ENCODE measurements around the gene FAM171A1.
A peak's percentile ranks its signal among the peaks of the same experiment; 100 is the strongest.
"Not testable (repeated sequence)": the region's sequence is repeated elsewhere in the genome, so short reads cannot be mapped to it uniquely, and the experiment has no call there.

FAM171A1 gene

DNA sequence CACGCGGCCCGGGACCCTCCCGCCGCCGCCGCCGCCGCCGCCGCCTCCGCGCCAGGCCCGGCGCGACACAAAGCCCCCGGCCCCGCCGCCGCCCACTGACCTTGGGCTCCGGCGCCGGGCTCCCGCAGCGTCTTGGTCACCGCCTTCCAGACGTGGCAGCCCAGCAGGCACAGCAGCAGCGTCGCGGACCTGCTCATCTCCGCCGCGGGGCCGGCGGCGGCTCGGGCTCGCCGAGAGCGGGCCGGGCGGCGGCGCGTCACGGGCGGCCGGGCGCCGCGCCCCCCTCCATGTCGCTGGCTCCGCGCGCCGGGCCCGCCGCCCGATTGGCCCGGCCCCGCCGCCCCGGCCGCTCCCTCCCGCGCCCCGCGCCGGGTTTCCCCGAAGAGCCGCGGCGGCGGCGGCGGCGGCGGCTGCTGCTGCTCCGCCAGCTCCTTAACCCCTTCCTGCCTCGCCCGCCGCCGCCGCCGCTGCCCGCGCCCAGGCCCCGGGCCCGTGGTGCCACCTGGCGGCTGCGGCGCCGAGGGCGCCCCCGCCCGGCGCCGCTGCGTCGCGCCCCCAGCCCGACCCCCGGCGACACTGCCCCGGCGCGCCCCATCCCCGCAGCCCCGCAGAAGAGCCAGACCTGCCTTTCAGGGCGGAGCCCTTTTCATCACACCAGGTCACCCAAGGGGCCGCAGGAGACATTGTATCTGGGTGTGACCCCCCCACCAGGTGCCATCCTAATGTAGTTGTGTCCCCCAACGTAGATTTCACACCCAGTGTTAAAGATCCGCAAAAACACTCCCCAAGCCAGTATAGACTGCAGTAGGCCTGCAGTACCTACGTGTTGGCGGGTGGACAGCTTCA lies at the start of gene FAM171A1:
Gene FAM171A1 (minus strand): TSS at position 434 of the 846 bp plus-strand sequence. CDS start 237 bp downstream, at position 197.
- TF ChIP-seq GATA1 (IDR thresholded peaks at IDR 0.05; ENCODE audit: low read depth, low read length) = no peak
- TF ChIP-seq POLR2A (IDR thresholded peaks at IDR 0.05; ENCODE audit: low read length) = no peak
- peak; percentile 73 to 81 for DNase-seq

DNA sequence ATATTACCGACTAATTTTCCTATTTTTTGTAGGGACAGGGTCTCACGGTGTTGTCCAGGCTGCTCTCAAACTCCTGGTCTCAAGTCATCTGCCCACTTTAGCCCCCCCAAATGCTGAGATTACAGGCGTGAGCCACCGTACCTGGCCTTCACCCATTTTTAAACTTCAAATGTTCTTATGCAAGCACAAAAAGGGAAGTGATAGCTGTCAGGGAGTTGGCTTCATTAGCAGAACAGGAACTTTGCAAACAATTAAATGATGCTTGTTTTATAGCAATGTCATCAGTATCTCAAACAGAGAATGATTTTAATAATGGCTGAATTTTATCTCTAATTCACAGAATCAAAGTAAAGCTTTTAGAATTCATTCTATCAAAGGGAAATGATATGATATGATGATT lies 49.8 kb upstream of the FAM171A1 start:
- TF ChIP-seq POLR2A (IDR thresholded peaks at IDR 0.05; ENCODE audit: low read length) = no peak
- TF ChIP-seq GATA1 (IDR thresholded peaks at IDR 0.05; ENCODE audit: low read depth, low read length) = no peak
- no peak for DNase-seq

DNA sequence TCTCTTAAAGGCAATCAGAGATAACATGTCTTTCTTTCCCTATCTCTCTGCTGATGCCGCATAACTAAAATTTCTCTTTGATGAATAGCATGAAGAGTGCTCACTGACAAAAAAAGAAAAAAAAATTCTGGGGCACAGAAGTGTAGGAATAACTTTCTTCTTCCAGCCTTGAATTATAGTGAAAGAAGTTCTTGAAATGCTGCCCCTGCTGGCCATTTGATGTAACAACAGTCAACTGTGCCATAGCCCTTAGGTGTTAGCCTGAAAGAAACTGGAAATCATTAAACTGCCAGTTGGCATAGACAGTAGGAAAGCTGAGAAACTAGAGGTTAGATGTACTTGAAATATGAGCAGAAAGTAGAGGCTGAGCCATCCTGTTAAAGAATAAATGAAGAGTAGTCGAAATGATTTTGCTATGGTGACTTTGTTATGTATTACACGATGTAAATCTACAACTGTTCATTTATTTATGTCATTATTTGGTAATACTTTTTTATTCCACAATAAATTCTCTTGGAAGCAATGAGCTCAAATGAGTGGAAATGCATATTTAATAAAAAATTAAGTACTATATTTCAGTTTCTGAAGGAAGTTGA lies 48.3 kb upstream of the FAM171A1 start:
- peak; percentile 42 to 65 for DNase-seq
- TF ChIP-seq POLR2A (IDR thresholded peaks at IDR 0.05; ENCODE audit: low read length) = no peak
- no peak for TF ChIP-seq GATA1 (IDR thresholded peaks at IDR 0.05; ENCODE audit: low read depth, low read length)

DNA sequence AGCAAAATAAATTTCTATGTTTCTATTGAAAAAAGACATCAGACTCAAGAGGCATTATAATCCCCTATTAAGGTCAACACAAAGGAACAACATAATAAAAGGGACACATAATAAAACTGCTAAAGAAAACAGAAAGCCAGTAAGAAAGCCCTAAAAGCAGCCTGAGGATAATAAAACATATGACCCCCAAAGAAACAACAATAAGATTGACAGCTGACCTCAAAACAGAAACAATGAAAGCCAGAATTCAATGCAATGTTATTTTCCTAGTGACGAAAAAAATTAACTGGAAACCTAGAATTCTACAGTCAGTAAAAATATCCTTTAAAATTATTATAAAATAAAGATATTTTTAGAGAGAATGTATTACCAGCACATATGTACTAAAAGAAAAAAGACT lies 44.9 kb upstream of the FAM171A1 start:
- no peak for DNase-seq
- TF ChIP-seq POLR2A (IDR thresholded peaks at IDR 0.05; ENCODE audit: low read length) = no peak
- TF ChIP-seq GATA1 (IDR thresholded peaks at IDR 0.05; ENCODE audit: low read depth, low read length) = no peak

DNA sequence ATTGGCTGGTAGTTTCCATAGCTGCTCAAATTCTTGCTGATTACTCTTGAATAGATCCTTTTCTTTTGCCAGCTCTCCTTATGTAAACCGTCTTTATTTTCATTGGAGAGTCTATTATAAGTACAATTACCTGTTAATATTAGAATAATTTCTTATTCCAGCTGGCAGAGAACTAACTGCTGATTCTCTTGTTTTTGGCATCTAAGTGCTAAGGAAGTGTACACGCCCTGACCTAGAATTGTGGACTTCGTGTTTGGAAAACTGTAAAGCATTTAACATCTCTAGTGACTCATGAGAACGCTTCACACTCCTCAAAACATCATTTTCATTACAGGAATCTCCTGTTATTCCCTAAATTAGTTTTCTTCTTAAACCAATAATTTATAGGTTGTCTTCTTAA lies 39.9 kb upstream of the FAM171A1 start:
- no peak for DNase-seq
- TF ChIP-seq POLR2A (IDR thresholded peaks at IDR 0.05; ENCODE audit: low read length) (no peak), GATA1 (IDR thresholded peaks at IDR 0.05; ENCODE audit: low read depth, low read length) (no peak)

DNA sequence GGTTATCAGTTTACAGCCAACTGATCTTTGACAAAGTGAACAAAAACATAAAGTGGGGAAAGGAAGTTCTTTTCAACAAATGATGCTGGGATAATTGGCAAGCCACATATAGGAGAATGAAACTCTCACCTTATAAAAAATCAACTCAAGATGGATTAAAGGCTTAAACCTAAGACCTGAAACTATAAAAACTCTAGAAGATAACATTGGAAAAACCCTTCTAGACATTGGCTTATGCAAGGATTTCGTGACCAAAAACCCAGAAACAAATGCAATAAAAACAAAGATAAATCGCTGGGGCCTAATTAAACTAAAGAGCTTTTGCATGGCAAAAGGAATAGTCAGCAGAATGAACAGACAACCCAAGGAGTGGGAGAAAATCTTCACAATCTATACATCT lies 38.3 kb upstream of the FAM171A1 start:
- DNase-seq = not testable (repeated sequence)

DNA sequence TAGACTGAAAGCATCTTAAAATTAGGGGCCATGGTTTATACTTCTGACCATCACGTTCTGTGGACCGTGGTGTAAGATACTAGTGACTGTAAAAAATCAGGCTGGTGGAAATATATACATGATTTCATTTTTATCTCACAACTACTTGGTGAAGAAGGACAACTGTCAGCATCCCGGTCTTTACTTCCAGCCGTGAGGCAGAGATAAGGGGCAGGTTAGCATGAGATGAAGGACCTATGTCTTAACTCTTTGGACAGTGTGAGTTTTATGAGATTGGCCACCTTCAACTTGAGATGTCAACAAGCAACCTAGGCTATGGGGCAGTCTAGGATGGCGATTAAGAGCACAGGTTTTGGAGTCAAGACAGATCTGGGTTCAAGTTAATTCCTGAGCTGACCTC lies 37.5 kb upstream of the FAM171A1 start:
- no peak for DNase-seq
- no peak for TF ChIP-seq GATA1 (IDR thresholded peaks at IDR 0.05; ENCODE audit: low read depth, low read length)
- TF ChIP-seq POLR2A (IDR thresholded peaks at IDR 0.05; ENCODE audit: low read length) = no peak

DNA sequence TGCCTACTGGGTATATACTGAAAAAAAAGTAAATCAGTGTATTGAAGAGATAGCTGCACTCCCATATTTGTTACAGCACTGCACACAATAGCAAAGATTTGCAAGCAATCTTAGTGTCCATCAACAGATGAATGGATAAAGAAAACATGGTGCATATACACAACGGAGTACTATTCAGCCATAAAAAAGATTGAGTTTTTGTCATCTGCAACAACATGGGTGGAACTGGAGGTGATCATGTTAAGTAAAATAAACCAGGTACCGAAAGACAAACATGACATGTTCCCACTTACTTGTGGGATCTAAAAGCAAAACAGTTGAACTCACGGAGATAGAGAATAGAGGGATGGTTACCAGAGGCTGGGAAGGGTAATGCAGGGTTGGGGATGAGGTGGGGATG lies 34.2 kb upstream of the FAM171A1 start:
- DNase-seq = no peak

DNA sequence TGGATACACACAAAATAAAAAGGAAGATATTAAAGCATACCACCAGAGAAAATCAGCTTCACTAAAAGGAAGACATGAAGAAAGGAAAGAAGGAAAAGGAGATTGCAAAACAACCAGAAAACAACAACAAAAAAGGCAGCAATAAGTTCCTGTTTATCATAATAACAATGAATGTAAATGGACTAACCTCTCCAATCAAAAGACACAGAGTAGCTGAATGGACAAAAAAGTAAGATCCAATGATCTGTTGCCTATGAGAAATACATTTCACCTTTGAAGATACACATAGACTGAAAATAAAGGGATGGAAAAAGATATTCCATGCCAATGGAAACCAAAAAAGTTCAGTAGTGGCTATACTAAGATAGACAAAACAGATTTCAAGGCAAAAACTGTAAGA lies 30.3 kb upstream of the FAM171A1 start:
- no peak for TF ChIP-seq POLR2A (IDR thresholded peaks at IDR 0.05; ENCODE audit: low read length)
- TF ChIP-seq GATA1 (IDR thresholded peaks at IDR 0.05; ENCODE audit: low read depth, low read length) = no peak
- no peak for DNase-seq

More for the DNA sequence above, 34.2 kb upstream of the FAM171A1 start:
- TF ChIP-seq GATA1 (IDR thresholded peaks at IDR 0.05; ENCODE audit: low read depth, low read length) = no peak

DNA sequence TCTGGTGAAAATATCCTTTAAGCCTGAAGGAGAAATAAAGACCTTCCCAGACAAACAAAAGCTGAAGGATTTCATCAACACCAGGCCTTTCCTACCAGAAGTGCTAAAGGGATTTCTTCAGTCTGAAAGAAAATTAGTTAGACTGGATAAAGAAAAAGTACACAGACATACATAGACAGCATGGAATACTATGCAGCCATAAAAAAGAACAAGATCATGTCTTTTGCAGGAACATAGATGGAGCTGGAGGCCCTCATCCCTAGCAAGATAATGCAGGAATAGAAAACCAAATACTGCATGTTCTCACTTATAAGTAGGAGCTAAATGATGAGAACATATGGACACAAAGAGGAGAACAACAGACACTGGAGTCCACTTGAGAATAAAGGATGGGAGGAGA lies 29.4 kb upstream of the FAM171A1 start:
- not testable (repeated sequence) for DNase-seq

DNA sequence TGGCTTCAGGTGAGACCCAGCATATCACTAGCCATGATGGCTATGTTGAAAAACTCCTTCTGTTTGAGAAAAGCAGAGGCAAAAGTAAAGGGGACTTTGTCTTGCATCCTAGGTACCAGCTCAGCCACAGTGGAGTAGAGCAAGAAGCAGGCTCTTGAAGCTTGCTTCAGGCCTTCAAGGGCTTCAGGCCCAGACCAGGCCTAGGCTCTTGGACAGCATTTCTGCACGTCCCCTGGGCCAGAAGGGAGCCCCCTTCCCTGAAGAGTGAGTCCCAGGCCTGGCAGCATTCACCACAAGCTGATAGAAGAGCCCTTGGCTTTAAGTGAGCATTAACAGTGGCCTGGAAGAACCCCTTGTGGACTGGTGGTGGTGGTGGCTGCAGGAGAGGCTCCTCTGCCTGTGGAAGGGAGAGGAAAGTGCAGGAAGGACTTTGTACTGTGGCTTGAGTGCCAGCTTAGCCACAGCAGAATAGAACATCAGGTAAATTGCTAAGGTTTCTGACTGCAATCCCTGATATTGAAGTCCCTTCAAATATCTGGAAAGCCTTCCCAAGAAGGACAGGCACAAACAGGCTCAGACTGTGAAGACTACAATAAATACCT lies 28.1 kb upstream of the FAM171A1 start:
- TF ChIP-seq POLR2A (IDR thresholded peaks at IDR 0.05; ENCODE audit: low read length) (no peak), GATA1 (IDR thresholded peaks at IDR 0.05; ENCODE audit: low read depth, low read length) (no peak)
- no peak for DNase-seq

DNA sequence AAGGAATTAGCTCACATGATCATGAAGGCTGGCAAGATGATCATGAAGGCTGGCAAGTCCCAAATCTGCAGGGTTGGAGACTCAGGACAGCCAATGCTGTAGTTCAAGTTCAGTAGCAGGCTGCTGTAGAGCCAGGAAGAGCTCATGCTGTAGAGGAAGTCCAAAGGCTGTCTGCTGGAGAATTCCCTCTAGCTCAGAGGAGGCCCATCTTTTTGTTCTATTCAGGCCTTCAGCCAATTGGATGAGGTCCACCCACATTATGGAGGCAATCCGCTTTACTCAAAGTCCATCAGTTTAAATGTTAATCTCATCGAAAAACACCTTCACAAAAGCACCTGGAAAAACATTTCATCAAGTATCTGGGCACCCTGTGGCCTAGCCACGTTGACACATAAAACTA lies 24.8 kb upstream of the FAM171A1 start:
- no peak for TF ChIP-seq GATA1 (IDR thresholded peaks at IDR 0.05; ENCODE audit: low read depth, low read length)
- TF ChIP-seq POLR2A (IDR thresholded peaks at IDR 0.05; ENCODE audit: low read length) = no peak
- no peak for DNase-seq

DNA sequence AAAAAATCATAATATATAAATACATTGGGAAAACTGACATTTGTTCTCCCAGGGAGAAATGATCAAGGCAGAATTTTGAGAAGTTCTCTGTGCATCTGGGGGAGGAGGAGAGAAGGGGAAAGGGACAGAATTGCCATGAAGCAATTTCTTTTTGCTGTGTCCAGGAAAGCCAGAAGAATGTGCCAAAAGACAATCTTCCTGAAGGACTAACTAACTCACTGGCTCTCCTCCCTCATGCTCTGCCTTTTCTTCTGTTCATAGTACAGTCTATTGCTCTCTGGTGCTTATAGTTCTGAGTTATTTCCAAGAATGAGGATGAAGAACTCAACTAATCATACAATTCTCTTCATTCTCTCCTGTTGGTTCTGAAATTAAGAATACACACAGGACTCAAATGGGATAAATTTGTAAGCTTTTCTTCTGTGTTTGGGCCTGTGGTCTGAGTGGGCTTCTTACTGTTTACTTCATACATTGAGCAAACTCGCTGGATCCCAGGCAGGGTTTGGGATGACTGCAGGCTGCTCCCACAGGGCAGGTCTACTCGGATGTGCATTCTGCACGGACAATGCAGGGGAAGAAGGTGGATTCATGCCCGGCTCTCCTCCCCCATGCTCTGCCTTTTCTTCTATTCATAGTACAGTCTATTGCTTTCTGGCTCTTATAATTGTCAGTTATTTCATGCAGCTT lies 22.2 kb upstream of the FAM171A1 start:
- no peak for TF ChIP-seq POLR2A (IDR thresholded peaks at IDR 0.05; ENCODE audit: low read length)
- TF ChIP-seq GATA1 (IDR thresholded peaks at IDR 0.05; ENCODE audit: low read depth, low read length) = no peak
- no peak for DNase-seq

DNA sequence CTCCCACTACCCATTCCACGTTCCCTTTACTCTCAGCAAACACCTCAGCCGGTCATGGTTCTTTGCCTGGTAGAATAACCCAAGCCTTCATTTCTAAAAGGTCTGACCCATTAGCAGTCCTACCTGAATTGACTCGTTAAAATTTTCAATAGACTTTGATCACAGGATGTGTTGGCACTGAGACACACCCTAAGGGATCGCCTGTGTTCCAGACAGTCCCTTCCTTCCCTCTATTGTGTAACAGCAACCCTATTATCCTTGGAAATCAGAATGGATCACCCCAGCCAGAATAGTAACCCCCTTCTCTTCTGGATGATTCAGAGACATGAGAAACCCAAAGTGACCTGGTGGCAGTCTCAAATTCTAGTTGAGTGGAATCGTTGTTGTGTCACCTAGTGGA lies 20.4 kb upstream of the FAM171A1 start:
- TF ChIP-seq GATA1 (IDR thresholded peaks at IDR 0.05; ENCODE audit: low read depth, low read length) = no peak
- no peak for TF ChIP-seq POLR2A (IDR thresholded peaks at IDR 0.05; ENCODE audit: low read length)
- DNase-seq = no peak

DNA sequence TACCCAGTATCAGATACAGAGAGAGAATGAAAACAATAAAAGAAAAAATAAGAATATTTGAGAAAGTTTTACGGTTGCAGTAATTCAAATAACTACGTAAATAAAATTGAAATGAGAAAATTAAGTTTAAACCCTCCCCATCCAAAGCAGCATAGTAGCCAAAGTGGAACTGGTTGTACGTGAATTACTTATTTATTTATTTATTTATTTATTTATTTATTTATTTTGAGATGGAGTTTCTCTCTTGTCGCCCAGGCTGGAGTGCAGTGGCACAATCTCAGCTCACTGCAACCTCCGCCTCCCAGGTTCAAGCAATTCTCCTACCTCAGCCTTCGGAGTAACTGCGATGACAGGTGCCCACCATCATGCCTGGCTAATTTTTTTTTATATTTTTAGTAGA lies 17.1 kb upstream of the FAM171A1 start:
- not testable (repeated sequence) for DNase-seq

All from erythroblast (primary cell).